OCI-M2 (cell line): ENCODE data around the gene IPP.
"Not testable (repeated sequence)": the region's sequence is repeated elsewhere in the genome, so short reads cannot be mapped to it uniquely, and the experiment has no call there.

Source experiments
- DNase-seq: peaks from one replicate; lab custom pipeline; 2025; ENCODE audit not compliant: unreplicated experiment; lab: John Stamatoyannopoulos, UW

Gene IPP

GRCh38 chr1:45685308-45686014 lies 65.0 kb downstream of the IPP start:
- DNase-seq, result no peak

GRCh38 chr1:45684402-45684801 lies 66.1 kb downstream of the IPP start:
- no peak for DNase-seq

- DNase-seq, result no peak
Measured at GRCh38 chr1:45682942-45683341, 67.5 kb downstream of the IPP start.

- DNase-seq, result no peak
Measured at GRCh38 chr1:45679123-45679522, 71.3 kb downstream of the IPP start.

- no peak for DNase-seq
Measured at GRCh38 chr1:45678489-45678888, 72.0 kb downstream of the IPP start.

GRCh38 chr1:45677751-45678245 lies 72.7 kb downstream of the IPP start:
- DNase-seq, result no peak

GRCh38 chr1:45676553-45676952 lies 73.9 kb downstream of the IPP start:
- not testable (repeated sequence) for DNase-seq

- no peak for DNase-seq
Measured at GRCh38 chr1:45674478-45674877, 76.0 kb downstream of the IPP start.

- no peak for DNase-seq
Measured at GRCh38 chr1:45673956-45674355, 76.5 kb downstream of the IPP start.

GRCh38 chr1:45669859-45670655 lies 80.4 kb downstream of the IPP start:
- no peak for DNase-seq

- DNase-seq, result no peak
Measured at GRCh38 chr1:45669379-45669778, 81.1 kb downstream of the IPP start.

GRCh38 chr1:45668526-45668925 lies 81.9 kb downstream of the IPP start:
- DNase-seq, result no peak

GRCh38 chr1:45667321-45668111 lies 82.9 kb downstream of the IPP start:
- no peak for DNase-seq

- no peak for DNase-seq
Measured at GRCh38 chr1:45666836-45667235, 83.6 kb downstream of the IPP start.

GRCh38 chr1:45660336-45660735 lies 90.1 kb downstream of the IPP start:
- no peak for DNase-seq

- no peak for DNase-seq
Measured at GRCh38 chr1:45659222-45659621, 91.2 kb downstream of the IPP start.

- no peak for DNase-seq
Measured at GRCh38 chr1:45658171-45658570, 92.3 kb downstream of the IPP start.

- no peak for DNase-seq
Measured at GRCh38 chr1:45656573-45657226, 93.8 kb downstream of the IPP start.

- no peak for DNase-seq
Measured at GRCh38 chr1:45654540-45655280, 95.7 kb downstream of the IPP start.
